IMR-90 (cell line): ENCODE measurements around the gene PDGFD.

Source experiments
- BHLHE40 ChIP-seq: fragments of 150-350 bp; IDR thresholded peaks from 2 replicates; pipeline ENCODE4 v1.6.1; 2016; ENCODE audit warnings: mild to moderate bottlenecking, low read depth, low read length
- MAZ ChIP-seq: IDR thresholded peaks from 2 replicates; pipeline ENCODE4 v1.6.1; 2012; ENCODE audit warnings: low read depth, mild to moderate bottlenecking, low read length, improper control_type of control experiment, moderate library complexity, borderline replicate concordance
- MXI1 ChIP-seq: IDR thresholded peaks from 2 replicates; pipeline ENCODE4 v1.6.1; 2012; ENCODE audit warnings: low read depth, mild to moderate bottlenecking, low read length, moderate library complexity, borderline replicate concordance
- POLR2A ChIP-seq: IDR thresholded peaks from 2 replicates; pipeline ENCODE4 v1.6.1; 2012; ENCODE audit warnings: mild to moderate bottlenecking, low read depth, low read length
- RAD21 ChIP-seq: IDR thresholded peaks from 2 replicates; pipeline ENCODE4 v1.6.1; 2012; ENCODE audit warnings: low read length, improper control_type of control experiment
- RCOR1 ChIP-seq: IDR thresholded peaks from 2 replicates; pipeline ENCODE4 v1.6.1; 2012; ENCODE audit warnings: mild to moderate bottlenecking, low read length, improper control_type of control experiment; ENCODE audit not compliant: insufficient replicate concordance
- RFX5 ChIP-seq: IDR thresholded peaks from 2 replicates; pipeline ENCODE4 v1.8.0; 2012; ENCODE audit warnings: low read depth, mild to moderate bottlenecking, low read length, moderate library complexity
- SMC3 ChIP-seq: fragments of 150-350 bp; IDR thresholded peaks from 2 replicates; pipeline ENCODE4 v1.6.1; 2016; ENCODE audit warnings: low read depth, mild to moderate bottlenecking, antibody characterized with exemption, low read length, moderate library complexity
- TF ChIP-seq, protein P1 (sequence below): conservative IDR thresholded peaks from 2 replicates; pipeline ENCODE4 v1.5.1; 2012; ENCODE audit warnings: mild to moderate bottlenecking, low read depth, low read length, improper control_type of control experiment
- TF ChIP-seq, protein P2 (sequence below): fragments of 150-350 bp; IDR thresholded peaks from 2 replicates; pipeline ENCODE4 v1.6.1; 2016; ENCODE audit warnings: low read depth, mild to moderate bottlenecking, low read length, moderate library complexity, borderline replicate concordance

GRCh38 chr11:103928040-103928801 is 235.7 kb downstream of the PDGFD start:
- TF ChIP-seq, protein P1, sequence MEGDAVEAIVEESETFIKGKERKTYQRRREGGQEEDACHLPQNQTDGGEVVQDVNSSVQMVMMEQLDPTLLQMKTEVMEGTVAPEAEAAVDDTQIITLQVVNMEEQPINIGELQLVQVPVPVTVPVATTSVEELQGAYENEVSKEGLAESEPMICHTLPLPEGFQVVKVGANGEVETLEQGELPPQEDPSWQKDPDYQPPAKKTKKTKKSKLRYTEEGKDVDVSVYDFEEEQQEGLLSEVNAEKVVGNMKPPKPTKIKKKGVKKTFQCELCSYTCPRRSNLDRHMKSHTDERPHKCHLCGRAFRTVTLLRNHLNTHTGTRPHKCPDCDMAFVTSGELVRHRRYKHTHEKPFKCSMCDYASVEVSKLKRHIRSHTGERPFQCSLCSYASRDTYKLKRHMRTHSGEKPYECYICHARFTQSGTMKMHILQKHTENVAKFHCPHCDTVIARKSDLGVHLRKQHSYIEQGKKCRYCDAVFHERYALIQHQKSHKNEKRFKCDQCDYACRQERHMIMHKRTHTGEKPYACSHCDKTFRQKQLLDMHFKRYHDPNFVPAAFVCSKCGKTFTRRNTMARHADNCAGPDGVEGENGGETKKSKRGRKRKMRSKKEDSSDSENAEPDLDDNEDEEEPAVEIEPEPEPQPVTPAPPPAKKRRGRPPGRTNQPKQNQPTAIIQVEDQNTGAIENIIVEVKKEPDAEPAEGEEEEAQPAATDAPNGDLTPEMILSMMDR, result no peak
- TF ChIP-seq RAD21, result no peak
- no peak for TF ChIP-seq RCOR1
- no peak for TF ChIP-seq POLR2A
- no peak for TF ChIP-seq BHLHE40
- no peak for TF ChIP-seq MAZ
- no peak for TF ChIP-seq SMC3
- no peak for TF ChIP-seq MXI1
- TF ChIP-seq RFX5, result no peak
- TF ChIP-seq, protein P2, sequence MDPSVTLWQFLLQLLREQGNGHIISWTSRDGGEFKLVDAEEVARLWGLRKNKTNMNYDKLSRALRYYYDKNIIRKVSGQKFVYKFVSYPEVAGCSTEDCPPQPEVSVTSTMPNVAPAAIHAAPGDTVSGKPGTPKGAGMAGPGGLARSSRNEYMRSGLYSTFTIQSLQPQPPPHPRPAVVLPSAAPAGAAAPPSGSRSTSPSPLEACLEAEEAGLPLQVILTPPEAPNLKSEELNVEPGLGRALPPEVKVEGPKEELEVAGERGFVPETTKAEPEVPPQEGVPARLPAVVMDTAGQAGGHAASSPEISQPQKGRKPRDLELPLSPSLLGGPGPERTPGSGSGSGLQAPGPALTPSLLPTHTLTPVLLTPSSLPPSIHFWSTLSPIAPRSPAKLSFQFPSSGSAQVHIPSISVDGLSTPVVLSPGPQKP, result no peak
